ENCODE results near the gene AFTPH. TPM values are rescaled to one million over a fixed set of nuclear protein-coding genes. Genes with fewer than 3 reads are reported as not detected.

AFTPH gene
- total RNA-seq, 1 experiment from 2014 or later: 14.9 TPM

GRCh38 chr2:64541547-64541946, 17.4 kb downstream of the AFTPH start:
- ATAC-seq (no peak), DNase-seq (ENCODE audit: low spot score) (no peak)
- CTCF ChIA-PET: interaction anchor here (1.1 kb wide), 1 partner anchor 211 kb away, joined by 3 read pairs; no protein-coding TSS in a partner anchor
- POLR2A ChIA-PET: no interaction called here
- TF ChIP-seq ELF4 (CRISPR knock-in tag; IDR thresholded peaks at IDR 0.05; ENCODE audit: low read depth) (no peak), CREM (CRISPR knock-in tag; IDR thresholded peaks at IDR 0.05) (no peak), STAT6 (CRISPR knock-in tag; conservative IDR thresholded peaks at IDR 0.05; ENCODE audit: low read depth) (no peak), ZNF317 (CRISPR knock-in tag; IDR thresholded peaks at IDR 0.05; ENCODE audit: borderline replicate concordance, low read depth) (no peak), SMAD3 (CRISPR knock-in tag; IDR thresholded peaks at IDR 0.05; ENCODE audit: borderline replicate concordance) (no peak), PREB (CRISPR knock-in tag; IDR thresholded peaks at IDR 0.05; ENCODE audit: borderline replicate concordance) (no peak), JAZF1 (CRISPR knock-in tag; IDR thresholded peaks at IDR 0.05) (no peak), IRF2 (CRISPR knock-in tag; IDR thresholded peaks at IDR 0.05; ENCODE audit: borderline replicate concordance, low read depth) (no peak), RORB (CRISPR knock-in tag; IDR thresholded peaks at IDR 0.05) (no peak), MXD4 (CRISPR knock-in tag; IDR thresholded peaks at IDR 0.05; ENCODE audit: borderline replicate concordance) (no peak), AR (CRISPR knock-in tag; IDR thresholded peaks at IDR 0.05) (no peak), RELA (CRISPR knock-in tag; IDR thresholded peaks at IDR 0.05; ENCODE audit: borderline replicate concordance) (no peak), ZBTB21 (CRISPR knock-in tag; IDR thresholded peaks at IDR 0.05; ENCODE audit: borderline replicate concordance) (no peak), ZNF671 (CRISPR knock-in tag; IDR thresholded peaks at IDR 0.05) (no peak), HMGA2 (CRISPR knock-in tag; IDR thresholded peaks at IDR 0.05) (no peak)
- TF ChIP-seq, protein P1, sequence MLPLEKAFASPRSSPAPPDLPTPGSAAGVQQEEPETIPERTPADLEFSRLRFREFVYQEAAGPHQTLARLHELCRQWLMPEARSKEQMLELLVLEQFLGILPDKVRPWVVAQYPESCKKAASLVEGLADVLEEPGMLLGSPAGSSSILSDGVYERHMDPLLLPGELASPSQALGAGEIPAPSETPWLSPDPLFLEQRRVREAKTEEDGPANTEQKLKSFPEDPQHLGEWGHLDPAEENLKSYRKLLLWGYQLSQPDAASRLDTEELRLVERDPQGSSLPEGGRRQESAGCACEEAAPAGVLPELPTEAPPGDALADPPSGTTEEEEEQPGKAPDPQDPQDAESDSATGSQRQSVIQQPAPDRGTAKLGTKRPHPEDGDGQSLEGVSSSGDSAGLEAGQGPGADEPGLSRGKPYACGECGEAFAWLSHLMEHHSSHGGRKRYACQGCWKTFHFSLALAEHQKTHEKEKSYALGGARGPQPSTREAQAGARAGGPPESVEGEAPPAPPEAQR (CRISPR knock-in tag; IDR thresholded peaks at IDR 0.05): no peak
- TF ChIP-seq, protein P2, sequence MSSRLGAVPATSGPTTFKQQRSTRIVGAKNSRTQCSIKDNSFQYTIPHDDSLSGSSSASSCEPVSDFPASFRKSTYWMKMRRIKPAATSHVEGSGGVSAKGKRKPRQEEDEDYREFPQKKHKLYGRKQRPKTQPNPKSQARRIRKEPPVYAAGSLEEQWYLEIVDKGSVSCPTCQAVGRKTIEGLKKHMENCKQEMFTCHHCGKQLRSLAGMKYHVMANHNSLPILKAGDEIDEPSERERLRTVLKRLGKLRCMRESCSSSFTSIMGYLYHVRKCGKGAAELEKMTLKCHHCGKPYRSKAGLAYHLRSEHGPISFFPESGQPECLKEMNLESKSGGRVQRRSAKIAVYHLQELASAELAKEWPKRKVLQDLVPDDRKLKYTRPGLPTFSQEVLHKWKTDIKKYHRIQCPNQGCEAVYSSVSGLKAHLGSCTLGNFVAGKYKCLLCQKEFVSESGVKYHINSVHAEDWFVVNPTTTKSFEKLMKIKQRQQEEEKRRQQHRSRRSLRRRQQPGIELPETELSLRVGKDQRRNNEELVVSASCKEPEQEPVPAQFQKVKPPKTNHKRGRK (CRISPR knock-in tag; IDR thresholded peaks at IDR 0.05; ENCODE audit: borderline replicate concordance): no peak
- TF ChIP-seq, protein P3, sequence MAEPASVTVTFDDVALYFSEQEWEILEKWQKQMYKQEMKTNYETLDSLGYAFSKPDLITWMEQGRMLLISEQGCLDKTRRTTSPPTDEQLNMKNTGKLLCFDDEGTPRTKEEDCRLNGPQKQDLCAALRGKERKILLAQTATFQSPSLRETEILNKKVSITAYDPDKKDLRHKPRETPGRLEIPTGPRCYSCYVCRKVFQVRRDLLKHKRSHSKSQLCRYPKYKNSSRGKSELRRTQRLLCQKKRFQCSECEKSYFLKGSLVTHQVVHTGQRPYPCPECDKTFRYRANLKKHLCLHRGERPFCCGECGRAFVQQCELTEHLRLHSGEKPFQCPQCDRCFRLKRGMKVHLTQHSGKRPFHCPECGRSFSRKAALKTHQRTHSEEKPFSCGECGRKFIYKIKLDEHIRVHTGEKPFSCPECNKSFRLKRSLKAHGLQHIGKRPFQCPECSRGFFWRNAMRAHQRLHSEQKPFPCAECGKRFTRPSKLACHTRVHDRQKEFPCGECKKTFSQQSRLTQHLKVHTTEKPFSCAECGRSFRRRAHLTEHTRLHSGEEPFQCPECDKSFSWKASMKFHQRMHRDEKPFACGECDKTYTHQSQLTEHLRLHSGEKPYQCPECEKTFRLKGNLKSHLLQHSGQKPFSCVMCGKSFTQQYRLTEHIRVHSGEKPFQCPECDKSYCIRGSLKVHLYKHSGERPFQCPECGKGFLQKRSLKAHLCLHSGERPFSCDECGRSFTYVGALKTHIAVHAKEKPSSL (CRISPR knock-in tag; conservative IDR thresholded peaks at IDR 0.05): no peak
- H3K4me3 Mint-ChIP-seq: no peak overlapping the region
- H3K27me3 Mint-ChIP-seq (ENCODE audit: low read depth): no peaks in the 10 kb centered on the region
- no peak overlapping the region for H3K27ac Mint-ChIP-seq
- H3K4me1 Mint-ChIP-seq: peaks cover 13% of the 10 kb centered on the region
- no peaks in the 10 kb centered on the region for H3K9me3 Mint-ChIP-seq
- H3K36me3 Mint-ChIP-seq: no peaks in the 10 kb centered on the region
